ENCODE measurements around the gene CSF3R.

The CSF3R gene

GRCh38 chr1:36419569-36419968 is 63.1 kb downstream of the CSF3R start:
- DNase-seq (ENCODE audit: low spot score) = no peak

GRCh38 chr1:36419140-36419539 is 63.6 kb downstream of the CSF3R start:
- no peak for DNase-seq (ENCODE audit: low spot score)

- no peak for DNase-seq (ENCODE audit: low spot score)
Observed at GRCh38 chr1:36417931-36418330, 64.8 kb downstream of the CSF3R start.
